Cardiac fibroblast (primary cell): ENCODE results near the gene KLHL4.

Experiments
- DNase-seq, 2 donors: peaks; one replicate each; pipeline versions ENCODE4 v3.0.0 to v3.0.0-alpha.2; 2010; ENCODE audit warnings: low read depth in 2 of 2
- H3K4me3 ChIP-seq, 2 donors: replicated peaks in 1 of 2; 1 replicate in 1 of 2; 2 replicates in 1 of 2; pipeline ENCODE4 v1.5.1; 2011; ENCODE audit warnings: low read depth in 2 of 2, low read length in 2 of 2, mild to moderate bottlenecking in 2 of 2, moderate library complexity in 1 of 2
- CTCF ChIP-seq: IDR thresholded peaks from one replicate; pipeline ENCODE4 v1.5.1; 2011; ENCODE audit warnings: low read depth, mild to moderate bottlenecking, low read length, inconsistent platforms

The KLHL4 gene

GRCh38 chrX:87518504-87518903, 902 bp downstream of the KLHL4 start:
- peak; percentile 7 to 43 for DNase-seq
- H3K4me3 ChIP-seq, result peak overlapping the region; percentile 48 to 55
- TF ChIP-seq CTCF, result no peak

GRCh38 chrX:87525771-87526229, 8.2 kb downstream of the KLHL4 start:
- peak; percentile 67 to 82 for DNase-seq
- TF ChIP-seq CTCF, result no peak
- H3K4me3 ChIP-seq, result no peak overlapping the region

- H3K4me3 ChIP-seq, result no peak overlapping the region
- no peak for TF ChIP-seq CTCF
- DNase-seq, result no peak
Observed at GRCh38 chrX:87526281-87526680, 8.7 kb downstream of the KLHL4 start.

GRCh38 chrX:87528487-87528886, 10.9 kb downstream of the KLHL4 start:
- no peak for TF ChIP-seq CTCF
- no peak for DNase-seq
- no peak overlapping the region for H3K4me3 ChIP-seq

GRCh38 chrX:87571964-87572363, 54.4 kb downstream of the KLHL4 start:
- no peak for TF ChIP-seq CTCF
- peak; percentile 20 to 35 for DNase-seq

GRCh38 chrX:87572901-87573300, 55.3 kb downstream of the KLHL4 start:
- no peak overlapping the region for H3K4me3 ChIP-seq
- no peak for TF ChIP-seq CTCF
- peak; percentile 42 to 55 for DNase-seq

More at GRCh38 chrX:87571964-87572363, 54.4 kb downstream of the KLHL4 start:
- no peak overlapping the region for H3K4me3 ChIP-seq

- DNase-seq, result peak; percentile 26 to 27
- no peak overlapping the region for H3K4me3 ChIP-seq
- peak; percentile 27 for TF ChIP-seq CTCF
Observed at GRCh38 chrX:87578978-87579377, 61.4 kb downstream of the KLHL4 start.
